Upper lobe of left lung (tissue), 6 donors: ENCODE measurements around the gene AAGAB. TPM values are rescaled to one million over a fixed set of nuclear protein-coding genes. Genes with fewer than 3 reads are reported as not detected.

Experiments
- ATAC-seq, 2 donors: fragments of 200-7000 bp; cut with Tn5 transposase; one replicate each; pipeline ENCODE4 v1.9.1; 2022; ENCODE audit warnings: mild to moderate bottlenecking in 2 of 2, moderate library complexity in 2 of 2; ENCODE audit not compliant: low FRiP score in 2 of 2
- DNase-seq, 2 donors: peaks; one replicate each; pipeline ENCODE4 v3.0.0-alpha.2; 2019 to 2020
- H3K27ac ChIP-seq, 4 donors: fragments of 200-600 bp; sonication (generic); one replicate each; pipeline ENCODE4 v1.5.1; 2016 to 2019
- H3K27me3 ChIP-seq, 4 donors: fragments of 200-600 bp; sonication (generic); one replicate each; pipeline ENCODE4 v1.5.1; 2017 to 2019
- H3K36me3 ChIP-seq, 4 donors: fragments of 200-600 bp; sonication (generic); one replicate each; pipeline ENCODE4 v1.5.1; 2016 to 2019
- H3K4me1 ChIP-seq, 4 donors: fragments of 200-600 bp; sonication (generic); one replicate each; pipeline ENCODE4 v1.5.1; 2018 to 2019
- H3K4me3 ChIP-seq, 4 donors: fragments of 200-600 bp; sonication (generic); one replicate each; pipeline ENCODE4 v1.5.1; 2017 to 2019; ENCODE audit warnings: mild to moderate bottlenecking in 2 of 4, moderate library complexity in 1 of 4
- H3K9me3 ChIP-seq, 4 donors: fragments of 200-600 bp; sonication (generic); one replicate each; pipeline ENCODE4 v1.5.1; 2018 to 2019
- CTCF ChIP-seq, 6 experiments: fragments of 450-650 bp in 4 of 6; fragments of 200-600 bp in 2 of 6; sonication (generic) in 2 of 6; IDR thresholded peaks; one replicate each; pipeline ENCODE4 v1.5.1; 2016 to 2019; ENCODE audit warnings: antibody characterized with exemption in 6 of 6
- EP300 ChIP-seq, 4 donors: sonication (generic); formaldehyde crosslinking; IDR thresholded peaks; one replicate each; pipeline ENCODE4 v1.5.1; 2017; ENCODE audit warnings: antibody characterized with exemption in 4 of 4, control low read depth in 2 of 4
- POLR2A ChIP-seq, 4 donors: fragments of 450-650 bp; IDR thresholded peaks; one replicate each; pipeline ENCODE4 v1.5.1; 2016 to 2017; ENCODE audit warnings: antibody characterized with exemption in 4 of 4, mild to moderate bottlenecking in 2 of 4
- POLR2AphosphoS5 ChIP-seq, 2 donors: sonication (generic); formaldehyde crosslinking; IDR thresholded peaks; one replicate each; pipeline ENCODE4 v1.5.1; 2017; ENCODE audit warnings: antibody characterized with exemption in 2 of 2
- WGBS, 2 donors: methylation state at CpG; one replicate each; pipeline ENCODE4 v1.1.5; 2017 to 2018; 5-methylcytosine and 5-hydroxymethylcytosine counted together
- total RNA-seq, 6 donors: library from RNA; depleted of rRNA in 4 of 6; stranded (reverse); fragments of >200 nt in 4 of 6; gene quantifications; one replicate each; pipeline versions ENCODE4 v1.1.0 to v1.2.1, GENCODE V29; 2016 to 2021
- donor health status: DM: no; HTN: no; CAD: no; lungs with moderate emphysema.
- donor health status: DM: no; HTN: yes; CAD: no; lungs with severe emphysema.

Gene AAGAB
- total RNA-seq, 6 donors from 2014 or later: 23.0 to 54.2 (median 32.3) TPM

GRCh38 chr15:67207555-67208207 is 46.8 kb downstream of the AAGAB start:
- ATAC-seq (no peak), DNase-seq (no peak)
- H3K4me1 ChIP-seq: no peaks in the 10 kb centered on the region
- H3K27me3 ChIP-seq: no peaks in the 10 kb centered on the region
- no peak overlapping the region for H3K27ac ChIP-seq
- peaks cover 0 to 43% (median 11%) of the 10 kb centered on the region in 4 donors for H3K36me3 ChIP-seq
- no peak overlapping the region for H3K4me3 ChIP-seq
- no peaks in the 10 kb centered on the region for H3K9me3 ChIP-seq
- TF ChIP-seq EP300 (IDR thresholded peaks at IDR 0.05) (no peak), CTCF (IDR thresholded peaks at IDR 0.05) (no peak), POLR2AphosphoS5 (IDR thresholded peaks at IDR 0.05) (no peak), POLR2A (IDR thresholded peaks at IDR 0.05) (no peak)
- WGBS, 2 donors: 96 to 98% methylated on average over 3 of the region's 3 CpGs

GRCh38 chr15:67202991-67203390 is 51.5 kb downstream of the AAGAB start:
- peaks cover 0 to 48% (median 11%) of the 10 kb centered on the region in 4 donors for H3K36me3 ChIP-seq
- 84 to 90% methylated on average over 1 of the region's 1 CpG for WGBS, 2 donors

GRCh38 chr15:67202091-67202490 is 52.4 kb downstream of the AAGAB start:
- ATAC-seq (no peak), DNase-seq (no peak)
- WGBS, 2 donors: 96 to 100% methylated on average over 2 of the region's 2 CpGs
- Histone ChIP-seq H3K27me3 (no peaks in the 10 kb centered on the region), H3K27ac (no peak overlapping the region), H3K4me3 (no peak overlapping the region), H3K36me3 (peaks cover 0 to 39% (median 9%) of the 10 kb centered on the region in 4 donors), H3K9me3 (no peaks in the 10 kb centered on the region), H3K4me1 (peaks cover 0 to 4% (median 3%) of the 10 kb centered on the region in 4 donors)
- TF ChIP-seq EP300 (IDR thresholded peaks at IDR 0.05) (no peak), CTCF (IDR thresholded peaks at IDR 0.05) (no peak), POLR2AphosphoS5 (IDR thresholded peaks at IDR 0.05) (no peak), POLR2A (IDR thresholded peaks at IDR 0.05) (no peak)

More at GRCh38 chr15:67202991-67203390, 51.5 kb downstream of the AAGAB start:
- ATAC-seq (no peak), DNase-seq (no peak)
- no peaks in the 10 kb centered on the region for H3K9me3 ChIP-seq
- TF ChIP-seq CTCF (IDR thresholded peaks at IDR 0.05) (no peak), POLR2A (IDR thresholded peaks at IDR 0.05) (no peak), EP300 (IDR thresholded peaks at IDR 0.05) (no peak), POLR2AphosphoS5 (IDR thresholded peaks at IDR 0.05) (no peak)
- H3K27ac ChIP-seq: no peak overlapping the region
- H3K4me3 ChIP-seq: no peak overlapping the region
- peaks cover 0 to 4% (median 3%) of the 10 kb centered on the region in 4 donors for H3K4me1 ChIP-seq
- H3K27me3 ChIP-seq: no peaks in the 10 kb centered on the region

GRCh38 chr15:67201136-67201535 is 53.3 kb downstream of the AAGAB start:
- Histone ChIP-seq H3K4me1 (peaks cover 0 to 4% (median 3%) of the 10 kb centered on the region in 4 donors), H3K36me3 (peaks cover 0 to 31% (median 9%) of the 10 kb centered on the region in 4 donors), H3K27ac (no peak overlapping the region), H3K9me3 (no peaks in the 10 kb centered on the region), H3K4me3 (no peak overlapping the region), H3K27me3 (no peaks in the 10 kb centered on the region)
- DNase-seq (no peak), ATAC-seq (no peak)
- TF ChIP-seq CTCF (IDR thresholded peaks at IDR 0.05) (no peak), POLR2AphosphoS5 (IDR thresholded peaks at IDR 0.05) (no peak), POLR2A (IDR thresholded peaks at IDR 0.05) (no peak), EP300 (IDR thresholded peaks at IDR 0.05) (no peak)
